Measurements from ENCODE around the gene PRB2. TPM values are rescaled to one million over a fixed set of nuclear protein-coding genes. Genes with fewer than 3 reads are reported as not detected.

The PRB2 gene
- total RNA-seq (2022; extraction: Qiagen RNA extraction; ENCODE audit: low read depth): not detected in 5 replicates

DNA sequence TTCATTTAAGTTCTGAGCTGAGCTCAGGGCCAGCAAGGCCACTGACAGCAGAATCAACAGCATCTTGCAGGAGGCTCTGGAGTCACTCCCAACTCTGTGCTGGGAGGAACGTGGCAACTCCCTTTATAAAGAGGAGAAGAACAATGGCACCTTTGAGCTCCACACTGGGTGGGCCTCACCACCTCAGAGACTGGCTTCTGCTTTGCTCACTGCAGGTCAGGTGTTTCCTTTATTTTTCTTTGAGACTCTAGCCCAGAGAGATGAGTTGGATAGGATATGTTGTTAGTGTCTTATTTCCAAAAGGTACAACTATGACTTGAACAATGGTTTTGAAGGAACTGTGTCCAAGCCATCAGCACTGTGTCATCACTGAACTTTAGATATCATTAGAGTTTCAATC is at the start of gene PRB2:
Gene PRB2 (minus strand): TSS at position 101 of the 400 bp plus-strand sequence. CDS start 38 bp downstream, at position 63.

Other genes starting within 250 kb of the PRB2 start
- 8.1 to 9.0 TPM (median 8.7 TPM) in 5 replicates for gene SMIM10L1, start 224.4 kb downstream of the PRB2 start, total RNA-seq (2022; extraction: Qiagen RNA extraction; ENCODE audit: low read depth)
- not detected in 5 replicates for gene TAS2R42, start 208.6 kb downstream of the PRB2 start, total RNA-seq (2022; extraction: Qiagen RNA extraction; ENCODE audit: low read depth)
- gene PRB3, start 125.9 kb downstream of the PRB2 start, total RNA-seq (2022; extraction: Qiagen RNA extraction; ENCODE audit: low read depth): not detected in 5 replicates
- gene PRB4, start 85.1 kb downstream of the PRB2 start, total RNA-seq (2022; extraction: Qiagen RNA extraction; ENCODE audit: low read depth): not detected in 5 replicates